MM.1S (cell line): ENCODE results near the gene KLHL15.
A peak's percentile ranks its signal among the peaks of the same experiment; 100 is the strongest.

ENCODE experiments used
- DNase-seq: peaks from one replicate; pipeline ENCODE4 v3.0.0-alpha.2; 2015
- H2AFZ ChIP-seq: fragments of 300-600 bp; sonication (generic); 2 replicates; pipeline ENCODE4 v1.6.0; 2016; ENCODE audit warnings: antibody characterized with exemption, low read length
- H3F3A ChIP-seq: fragments of 300-600 bp; sonication (generic); 2 replicates; pipeline ENCODE4 v1.6.1; 2016; ENCODE audit warnings: mild to moderate bottlenecking, antibody characterized with exemption, low read length, moderate library complexity, mixed read lengths; ENCODE audit not compliant: insufficient read depth
- H3K27ac ChIP-seq: fragments of 300-600 bp; sonication (generic); 2 replicates; pipeline ENCODE4 v1.5.1; 2016; ENCODE audit warnings: mild to moderate bottlenecking, low read length
- H3K27me3 ChIP-seq: fragments of 300-600 bp; sonication (generic); replicated peaks from 2 replicates; pipeline ENCODE4 v1.6.0; 2016; ENCODE audit warnings: low read length; ENCODE audit not compliant: insufficient read depth
- H3K36me3 ChIP-seq: fragments of 300-600 bp; sonication (generic); replicated peaks from 2 replicates; pipeline ENCODE4 v1.6.1; 2016; ENCODE audit warnings: mild to moderate bottlenecking, low read length, mixed read lengths; ENCODE audit not compliant: insufficient read depth
- H3K4me1 ChIP-seq: fragments of 300-600 bp; sonication (generic); 2 replicates; pipeline ENCODE4 v1.6.1; 2016; ENCODE audit warnings: low read length, mixed read lengths
- H3K4me2 ChIP-seq: fragments of 300-600 bp; sonication (generic); 2 replicates; pipeline ENCODE4 v1.6.0; 2016; ENCODE audit warnings: low read depth, low read length
- H3K4me3 ChIP-seq: fragments of 300-600 bp; sonication (generic); 2 replicates; pipeline ENCODE4 v1.5.1; 2016; ENCODE audit warnings: low read length, mixed read lengths
- H3K79me2 ChIP-seq: fragments of 300-600 bp; sonication (generic); 2 replicates; pipeline ENCODE4 v1.6.1; 2016; ENCODE audit warnings: mixed run types, low read length, mixed read lengths
- H3K9ac ChIP-seq: fragments of 300-600 bp; sonication (generic); 2 replicates; pipeline ENCODE4 v1.6.1; 2016; ENCODE audit warnings: low read length, mixed read lengths
- H3K9me2 ChIP-seq: fragments of 300-600 bp; sonication (generic); replicated peaks from 2 replicates; pipeline ENCODE4 v1.6.1; 2016; ENCODE audit warnings: mild to moderate bottlenecking, low read length, mixed read lengths; ENCODE audit not compliant: insufficient read depth
- H3K9me3 ChIP-seq: fragments of 300-600 bp; sonication (generic); replicated peaks from 2 replicates; pipeline ENCODE4 v1.6.1; 2016; ENCODE audit warnings: mild to moderate bottlenecking, low read length, mixed read lengths; ENCODE audit not compliant: insufficient read depth
- H4K20me1 ChIP-seq: fragments of 300-600 bp; sonication (generic); 2 replicates; pipeline ENCODE4 v1.6.1; 2016; ENCODE audit warnings: mild to moderate bottlenecking, low read length, moderate library complexity, mixed read lengths; ENCODE audit not compliant: insufficient read depth
- CTCF ChIP-seq: fragments of 300-600 bp; sonication (generic); IDR thresholded peaks from 2 replicates; pipeline ENCODE4 v1.5.1; 2016; ENCODE audit warnings: antibody characterized with exemption, low read length, mixed read lengths
- EZH2 ChIP-seq: fragments of 300-600 bp; sonication (generic); optimal IDR thresholded peaks from 2 replicates; pipeline ENCODE3; 2017; ENCODE audit warnings: low read depth, mild to moderate bottlenecking, antibody characterized with exemption, low read length, mixed read lengths
- EZH2phosphoT487 ChIP-seq: fragments of 300-600 bp; sonication (generic); IDR thresholded peaks from 2 replicates; pipeline ENCODE4 v1.6.1; 2018; ENCODE audit warnings: antibody characterized with exemption, low read length

Gene KLHL15

GRCh38 chrX:24027086-24027485 is at the start of gene KLHL15:
Gene KLHL15, minus strand, starts transcription at chrX:24027186. Its CDS starts 20,493 bp downstream, at chrX:24006693.
- no peak for TF ChIP-seq CTCF
- no peak for TF ChIP-seq EZH2phosphoT487
- no peak for TF ChIP-seq EZH2

GRCh38 chrX:24069877-24070276 is 42.9 kb upstream of the KLHL15 start:
- 0 out of 2 replicates have a peak, but pooled peaks cover 4% of the 10 kb centered on the region for H3K36me3 ChIP-seq
- no peak overlapping the region for H3K9ac ChIP-seq
- H3K4me2 ChIP-seq: no peak overlapping the region
- no peaks in the 10 kb centered on the region for H3K4me1 ChIP-seq
- no peak overlapping the region for H2AFZ ChIP-seq
- H3K27ac ChIP-seq: no peak overlapping the region
- no peak overlapping the region for H3K4me3 ChIP-seq
- TF ChIP-seq EZH2 (no peak), CTCF (no peak), EZH2phosphoT487 (no peak)
- no peaks in the 10 kb centered on the region; the same call in 1 of the 2 replicates for H3F3A ChIP-seq
- H3K9me2 ChIP-seq: no peaks in the 10 kb centered on the region
- H3K27me3 ChIP-seq: no peaks in the 10 kb centered on the region
- no peak for DNase-seq
- H3K79me2 ChIP-seq: peaks cover 20% of the 10 kb centered on the region; the same call in 1 of the 2 replicates
- H3K9me3 ChIP-seq: no peaks in the 10 kb centered on the region
- H4K20me1 ChIP-seq: no peaks in the 10 kb centered on the region

More at GRCh38 chrX:24027086-24027485, at the start of gene KLHL15:
- no peaks in the 10 kb centered on the region for H3K9me2 ChIP-seq
- H3F3A ChIP-seq: no peaks in the 10 kb centered on the region
- H3K9me3 ChIP-seq: no peaks in the 10 kb centered on the region
- H4K20me1 ChIP-seq: no peaks in the 10 kb centered on the region
- H3K27ac ChIP-seq: peak within 1 kb of the TSS; percentile 69; the same call in 1 of the 2 replicates
- peak within 1 kb of the TSS; percentile 74 for H3K4me3 ChIP-seq
- no peaks in the 10 kb centered on the region for H3K27me3 ChIP-seq
- DNase-seq: no peak
- H3K4me2 ChIP-seq: peak within 1 kb of the TSS; percentile 60
- no peaks in the 10 kb centered on the region for H3K36me3 ChIP-seq
- no peaks in the 10 kb centered on the region for H3K4me1 ChIP-seq
- H3K9ac ChIP-seq: peak within 1 kb of the TSS; percentile 87; the same call in 1 of the 2 replicates
- H2AFZ ChIP-seq: peak within 1 kb of the TSS; percentile 78
- peaks cover 26% of the 10 kb centered on the region for H3K79me2 ChIP-seq

GRCh38 chrX:24063488-24063887 is 36.5 kb upstream of the KLHL15 start:
- Histone ChIP-seq H3K4me2 (no peak overlapping the region), H3F3A (no peaks in the 10 kb centered on the region), H4K20me1 (no peaks in the 10 kb centered on the region), H3K9me3 (no peaks in the 10 kb centered on the region), H3K27me3 (no peaks in the 10 kb centered on the region), H3K79me2 (peaks cover 59% of the 10 kb centered on the region), H3K36me3 (no peaks in the 10 kb centered on the region), H2AFZ (no peak overlapping the region), H3K9me2 (no peaks in the 10 kb centered on the region), H3K27ac (no peak overlapping the region), H3K4me3 (no peak overlapping the region), H3K4me1 (no peaks in the 10 kb centered on the region), H3K9ac (no peak overlapping the region)
- TF ChIP-seq EZH2 (no peak), EZH2phosphoT487 (no peak), CTCF (no peak)
- no peak for DNase-seq
